Retina (tissue), 1 donor: ENCODE measurements around the gene PPP1R16B.

Source experiments
- DNase-seq: peaks from one replicate; pipeline ENCODE4 v3.0.0-alpha.2; 2016

Gene PPP1R16B

GRCh38 chr20:38828514-38829295 is 23.2 kb downstream of the PPP1R16B start:
- no peak for DNase-seq

- no peak for DNase-seq
Observed at GRCh38 chr20:38829296-38829875, 23.9 kb downstream of the PPP1R16B start.

DNA sequence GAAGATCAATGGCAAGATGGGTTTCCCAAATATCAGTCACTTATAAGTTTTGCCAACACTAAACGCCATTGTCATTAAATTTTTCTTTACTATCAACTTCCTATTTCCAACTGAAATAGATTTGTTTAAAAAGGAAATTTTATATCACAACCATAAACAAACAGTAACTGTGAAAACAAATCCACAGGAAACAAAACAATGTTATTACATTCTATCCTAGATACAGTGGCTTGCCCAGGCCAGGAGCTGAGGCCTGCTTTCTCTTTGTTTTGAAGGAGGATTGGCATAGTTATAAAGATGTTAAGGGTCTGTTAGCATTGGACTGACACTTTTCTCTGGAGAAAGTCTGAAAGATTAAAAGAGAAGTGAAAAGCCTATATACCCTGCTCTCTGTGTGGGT is 24.9 kb downstream of the PPP1R16B start:
- no peak for DNase-seq

DNA sequence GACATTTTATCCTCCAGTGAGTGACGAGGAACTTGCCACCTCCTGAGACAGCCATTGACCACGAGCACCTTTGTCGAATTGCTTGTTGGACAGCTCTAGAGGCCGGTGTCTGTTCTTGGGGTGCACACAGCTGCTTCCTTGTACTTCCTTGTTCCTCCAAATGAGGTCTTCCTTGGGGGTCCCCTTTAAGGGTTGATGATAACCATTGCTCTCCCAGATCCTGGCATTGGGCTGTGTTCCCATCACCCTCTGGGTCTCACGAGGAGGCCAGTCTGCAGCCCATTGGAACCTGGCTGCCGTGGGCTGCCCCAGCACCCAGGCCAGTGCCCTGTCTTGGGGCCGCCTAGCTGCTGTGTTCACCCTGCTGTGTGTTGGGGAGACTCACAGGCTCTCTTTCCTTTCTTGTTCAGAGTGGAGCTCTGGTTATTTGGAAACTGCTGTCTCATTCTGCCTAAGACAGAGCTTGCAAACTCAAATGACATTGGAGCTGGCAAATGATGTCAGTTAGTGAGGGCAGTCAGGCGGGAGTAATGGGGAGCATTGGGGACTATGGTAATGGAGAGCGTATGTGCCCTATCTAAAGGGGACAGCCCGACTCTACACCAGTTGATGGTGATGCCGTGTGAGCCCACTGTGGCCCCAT is 25.7 kb downstream of the PPP1R16B start:
- DNase-seq, result no peak

DNA sequence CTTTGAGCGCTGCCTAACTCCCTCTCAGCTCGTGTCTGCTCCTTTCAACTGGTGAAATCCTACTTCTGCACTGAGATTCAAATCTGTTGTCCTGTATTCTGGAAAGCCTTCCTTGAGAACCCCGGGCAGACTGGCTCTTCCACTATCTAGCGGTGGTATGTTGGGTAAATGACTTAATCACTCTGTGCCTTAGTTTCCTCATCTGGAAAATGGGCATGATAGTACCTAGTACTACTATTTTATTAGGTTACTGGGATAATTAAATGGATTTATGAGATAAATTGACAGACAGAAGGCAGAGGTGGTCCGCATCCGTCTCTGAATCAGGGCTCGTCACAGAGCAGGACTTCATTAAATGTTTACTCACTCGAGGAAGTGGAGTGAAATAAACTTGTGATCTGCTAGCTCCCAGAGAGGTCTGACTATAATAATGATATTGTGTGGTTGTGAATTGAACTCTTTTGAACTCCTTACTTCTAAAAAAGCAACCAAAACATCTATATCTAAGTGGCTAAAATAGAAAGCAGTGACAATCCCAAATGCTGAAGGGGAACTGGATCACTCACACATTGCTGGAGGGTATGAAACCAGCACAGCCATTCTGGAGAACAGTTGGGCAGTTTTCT is 26.6 kb downstream of the PPP1R16B start:
- no peak for DNase-seq

DNA sequence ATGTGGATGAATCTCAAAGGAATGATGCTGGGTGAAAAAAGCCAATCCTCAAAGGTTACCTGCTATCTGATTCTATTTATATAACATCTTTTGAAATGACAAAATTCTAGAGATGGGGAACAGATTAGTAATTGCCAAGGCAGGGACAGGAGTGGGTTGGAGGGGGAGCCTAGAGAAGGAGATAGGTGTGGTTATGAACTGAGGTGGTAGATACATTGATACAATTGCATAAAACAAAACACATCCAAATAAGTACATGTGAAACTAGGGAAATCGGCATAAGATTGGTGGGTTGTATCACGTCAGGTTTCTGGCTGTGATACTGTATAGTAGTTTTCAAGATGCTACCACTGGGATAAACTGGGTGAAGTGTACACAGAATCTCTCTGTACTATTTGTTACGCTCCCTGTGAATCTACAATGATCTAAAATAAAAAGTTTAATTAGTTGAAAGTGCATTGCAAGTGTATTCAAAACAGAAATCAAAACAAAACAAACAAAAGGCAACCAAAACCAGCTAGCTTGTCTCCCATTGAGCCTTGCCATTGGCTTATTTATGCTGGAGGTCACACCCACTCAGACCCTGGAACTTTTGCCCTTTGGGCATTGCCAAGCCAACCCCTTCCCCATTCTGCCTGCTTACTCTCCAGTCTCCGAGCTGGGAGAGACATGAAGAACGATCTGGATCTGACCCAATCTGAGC is 27.8 kb downstream of the PPP1R16B start:
- DNase-seq, result no peak

DNA sequence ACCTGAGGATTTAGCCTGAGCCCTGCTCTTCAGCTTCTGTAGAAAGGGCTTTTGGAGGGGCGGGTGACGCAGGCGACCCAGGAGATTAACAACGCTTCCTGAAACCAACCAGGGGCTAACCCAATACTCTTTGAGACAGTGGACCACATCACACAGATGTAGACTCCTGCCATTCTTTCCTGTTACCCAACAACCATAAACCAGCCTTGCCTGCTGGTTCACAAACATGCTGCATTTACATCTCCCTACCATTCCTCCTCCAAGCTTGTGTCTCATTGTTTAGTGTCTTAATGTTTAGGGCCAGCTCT is 28.3 kb downstream of the PPP1R16B start:
- no peak for DNase-seq

GRCh38 chr20:38834868-38835267 is 29.4 kb downstream of the PPP1R16B start:
- DNase-seq, result no peak

DNA sequence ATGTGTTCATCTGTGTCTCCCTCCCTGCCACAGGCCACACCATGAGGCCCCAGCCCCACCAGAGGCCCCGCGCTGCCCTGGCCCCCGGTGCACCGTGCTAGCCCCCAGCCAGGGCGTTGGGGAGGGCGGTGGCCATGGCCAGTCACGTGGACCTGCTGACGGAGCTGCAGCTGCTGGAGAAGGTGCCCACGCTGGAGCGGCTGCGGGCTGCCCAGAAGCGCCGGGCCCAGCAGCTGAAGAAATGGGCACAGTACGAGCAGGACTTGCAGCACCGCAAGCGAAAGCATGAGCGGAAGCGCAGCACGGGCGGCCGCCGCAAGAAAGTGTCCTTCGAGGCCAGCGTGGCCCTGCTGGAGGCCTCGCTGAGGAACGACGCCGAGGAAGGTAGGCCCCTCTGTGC is 30.3 kb downstream of the PPP1R16B start:
- no peak for DNase-seq

DNA sequence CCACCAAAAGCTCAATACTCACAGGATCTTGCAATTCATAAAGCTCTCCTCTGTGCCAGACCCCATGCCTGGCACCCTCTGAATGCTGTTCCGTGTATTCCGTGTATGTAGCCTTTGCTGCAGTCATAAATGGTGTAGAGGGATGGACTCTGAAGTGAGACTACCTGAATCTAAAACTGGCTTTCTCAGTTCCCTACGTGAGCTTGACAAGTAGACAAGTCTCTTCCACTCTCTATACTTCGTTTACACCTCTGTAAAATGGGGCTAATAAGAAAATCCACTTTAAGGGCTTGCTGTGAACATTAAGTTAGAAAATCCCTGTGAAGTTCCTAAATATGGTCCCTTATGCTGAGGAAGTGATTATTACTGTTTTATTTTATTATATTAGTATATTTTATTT is 31.5 kb downstream of the PPP1R16B start:
- no peak for DNase-seq

- DNase-seq, result no peak
Observed at GRCh38 chr20:38838326-38838725, 32.8 kb downstream of the PPP1R16B start.

DNA sequence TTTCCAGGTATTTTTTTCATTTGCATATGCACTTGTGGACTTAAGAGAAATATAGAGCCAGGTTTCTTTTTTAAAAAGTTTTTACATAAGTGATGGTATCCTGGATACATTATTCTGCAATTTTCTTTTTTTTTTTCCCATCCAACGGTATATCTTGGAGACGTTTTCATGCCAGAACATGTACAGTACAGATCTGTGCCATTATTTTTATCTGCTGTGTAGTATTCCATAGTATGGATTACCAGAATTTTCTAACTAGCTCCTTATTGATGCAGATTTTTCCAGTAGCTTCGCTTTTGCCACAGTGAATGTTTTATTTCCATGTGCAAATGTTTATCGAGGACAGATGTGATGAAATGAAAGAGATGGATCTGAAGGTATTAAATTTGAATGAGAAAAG is 34.1 kb downstream of the PPP1R16B start:
- no peak for DNase-seq

DNA sequence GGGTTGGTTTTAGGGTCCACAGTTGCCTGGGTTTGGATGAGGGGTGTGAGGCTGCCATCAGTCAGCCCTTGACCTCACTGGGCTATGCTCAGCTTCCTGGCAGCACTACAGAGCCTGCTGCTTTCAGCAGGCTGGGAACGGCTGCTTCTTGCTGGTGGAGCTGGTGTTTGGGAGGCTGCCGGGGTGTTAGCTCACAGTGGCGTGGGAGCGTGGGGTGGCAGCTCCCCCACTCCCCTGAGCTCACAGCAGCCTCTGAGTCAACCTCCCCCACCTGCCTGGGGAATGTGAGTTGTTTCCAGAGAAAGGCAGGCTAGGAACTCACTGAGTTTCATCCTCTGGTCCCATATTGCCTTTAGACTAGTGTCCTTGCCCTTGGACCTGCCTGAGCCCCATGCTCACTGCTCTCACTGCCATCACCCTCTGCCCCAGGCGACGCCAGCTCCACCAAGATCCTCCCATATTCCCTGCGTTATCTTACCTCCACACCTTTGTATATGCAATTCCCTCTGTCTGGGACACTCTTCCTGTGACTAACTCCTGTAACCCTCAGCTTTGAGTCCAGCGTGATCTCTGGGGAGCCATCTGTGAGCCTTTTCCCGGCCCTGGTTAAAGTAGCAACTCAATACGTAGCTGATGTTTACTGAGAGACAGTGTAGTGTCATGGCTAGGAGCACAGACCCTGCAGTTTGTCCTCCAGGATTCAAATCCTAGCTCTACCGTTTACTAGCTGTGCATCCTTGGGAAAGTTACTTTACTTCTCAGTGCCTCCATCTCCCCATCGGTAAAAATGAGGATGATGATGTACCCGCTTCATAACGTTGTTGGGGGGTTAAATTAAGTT is 34.8 kb downstream of the PPP1R16B start:
- DNase-seq, result no peak

- no peak for DNase-seq
Observed at GRCh38 chr20:38840894-38841470, 35.5 kb downstream of the PPP1R16B start.

DNA sequence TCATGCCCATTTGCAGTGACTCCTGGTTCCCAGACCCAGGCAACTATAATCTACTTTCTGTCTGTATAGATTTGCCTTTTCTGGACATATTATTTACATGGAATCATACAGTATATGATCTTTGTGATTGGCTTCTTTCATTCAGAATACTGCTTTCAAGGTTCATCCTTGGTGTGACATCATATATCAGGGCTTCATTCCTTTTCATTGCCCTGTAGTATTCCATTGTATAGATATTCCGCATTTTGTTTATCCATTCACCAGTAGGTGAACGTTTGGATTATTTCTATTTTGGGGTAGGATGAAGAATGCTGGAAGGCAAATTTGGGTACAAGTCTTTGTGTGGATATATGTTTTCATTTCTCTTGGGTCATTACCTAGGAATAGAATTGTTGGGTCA is 36.1 kb downstream of the PPP1R16B start:
- DNase-seq, result no peak

DNA sequence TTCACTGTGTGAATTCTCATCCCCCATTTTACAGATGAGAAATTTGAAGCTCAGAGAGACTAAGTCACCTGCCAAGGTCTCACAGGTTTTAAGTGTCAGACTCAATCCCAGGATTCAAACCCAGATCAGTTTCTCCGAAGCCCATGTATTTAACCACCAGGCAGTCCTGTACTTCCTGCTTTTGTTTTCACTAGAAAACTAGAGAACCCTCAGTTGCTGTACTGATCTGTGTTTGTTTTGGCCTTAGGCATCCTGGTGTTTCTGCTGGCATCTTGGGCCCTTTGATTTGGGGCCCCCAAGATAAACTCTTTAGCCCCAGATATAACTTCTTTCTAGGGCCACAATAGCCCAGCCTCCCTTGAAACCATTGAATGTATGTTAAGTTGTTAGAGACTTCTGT is 36.5 kb downstream of the PPP1R16B start:
- no peak for DNase-seq

GRCh38 chr20:38842558-38842981 is 37.1 kb downstream of the PPP1R16B start:
- DNase-seq, result no peak

DNA sequence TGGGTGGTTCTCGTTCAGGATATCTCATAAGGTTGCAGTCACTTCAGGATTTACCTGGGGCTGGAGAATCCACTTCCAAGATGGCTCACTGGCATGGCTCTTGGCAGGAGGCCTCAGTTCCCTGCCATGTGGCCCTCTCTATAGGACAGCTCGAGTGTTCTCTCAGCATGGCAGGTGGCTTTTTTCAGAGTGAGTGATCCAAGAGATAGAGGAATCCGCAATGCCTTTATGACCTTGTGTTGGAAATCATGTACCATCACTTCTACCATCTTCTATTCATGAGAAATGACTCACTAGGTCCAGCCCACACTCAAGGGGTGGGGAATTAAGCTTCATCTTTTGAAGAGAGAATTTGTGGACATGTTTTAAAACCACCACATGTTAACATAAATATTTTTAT is 37.8 kb downstream of the PPP1R16B start:
- no peak for DNase-seq

DNA sequence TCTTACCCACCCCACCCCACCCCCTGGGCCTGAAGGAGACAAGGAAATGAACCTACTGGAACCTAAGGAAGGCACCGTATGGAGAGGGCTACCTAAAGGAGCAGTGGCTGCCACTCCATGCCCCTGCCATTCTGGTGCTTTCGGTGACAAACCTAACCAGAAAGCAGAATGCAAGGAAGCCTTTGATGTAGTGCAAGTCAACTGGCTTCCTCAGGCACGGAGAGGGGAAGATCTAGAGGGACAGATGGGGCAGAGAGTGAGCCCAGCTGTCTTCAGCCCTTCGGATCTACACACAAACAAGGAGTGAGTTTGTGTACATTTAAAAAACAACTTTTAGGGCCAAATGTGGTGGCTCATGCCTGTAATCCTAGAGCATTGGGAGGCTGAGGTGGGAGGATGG is 39.5 kb downstream of the PPP1R16B start:
- no peak for DNase-seq

- DNase-seq, result no peak
Observed at GRCh38 chr20:38847840-38848239, 42.3 kb downstream of the PPP1R16B start.

GRCh38 chr20:38853759-38854158 is 48.3 kb downstream of the PPP1R16B start:
- no peak for DNase-seq

DNA sequence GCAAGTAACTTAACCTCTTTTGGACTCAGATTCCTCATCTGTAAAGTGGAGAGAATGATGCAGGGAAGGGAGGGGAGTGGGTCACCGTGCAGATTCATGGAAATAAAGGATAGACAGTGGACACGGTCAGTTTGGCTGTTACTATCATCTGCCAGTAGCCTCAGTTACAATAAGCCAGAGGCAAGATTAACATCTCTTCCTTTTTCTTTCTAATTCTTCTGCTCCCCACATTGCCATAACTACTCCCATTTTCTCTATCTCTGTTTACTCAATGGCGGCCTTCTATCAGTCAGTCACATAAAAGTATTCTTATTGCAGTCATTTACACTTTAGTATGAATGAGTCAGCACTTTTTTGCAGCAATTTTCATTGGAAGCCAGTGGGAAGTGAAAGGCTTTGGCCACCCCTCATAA is 49.2 kb downstream of the PPP1R16B start:
- DNase-seq, result no peak
